Measurements from ENCODE around the gene SPPL2C.

SPPL2C gene

DNA sequence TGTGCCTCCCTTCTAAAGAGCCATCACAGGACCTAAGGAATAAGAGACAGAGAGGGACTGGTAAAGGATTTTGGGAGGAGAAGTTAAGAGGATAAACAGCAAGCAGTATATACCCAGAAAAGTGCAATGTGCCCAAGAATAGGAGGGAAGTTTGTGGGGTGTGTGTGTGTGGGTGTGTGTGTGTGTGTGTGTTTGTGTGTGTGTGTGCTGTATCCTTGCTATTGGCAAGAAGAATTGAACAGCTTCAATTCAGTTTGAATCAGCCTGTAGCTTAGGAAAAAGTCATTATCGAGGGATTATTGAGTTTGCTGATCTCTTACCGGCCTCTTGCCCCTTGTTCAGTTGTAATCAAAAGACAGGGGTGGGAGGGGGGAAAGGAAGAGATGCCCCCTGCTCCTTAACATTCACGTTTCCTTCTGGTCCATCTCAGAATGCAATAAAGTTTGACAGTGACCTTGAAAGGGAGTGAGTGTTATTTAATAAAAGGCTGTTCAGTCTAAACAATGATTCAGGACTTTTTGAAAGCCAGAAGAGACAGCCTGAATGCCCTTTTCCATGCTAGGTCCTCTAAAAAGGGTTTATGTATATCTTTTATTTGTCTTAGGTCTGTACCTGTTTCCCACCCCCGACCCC is 25.8 kb downstream of the SPPL2C start:
- no peak overlapping the region for H3K4me3 Mint-ChIP-seq
- peaks cover 12% of the 10 kb centered on the region for H3K4me1 Mint-ChIP-seq (ENCODE audit: low read depth)
- H3K36me3 Mint-ChIP-seq = no peaks in the 10 kb centered on the region
- H3K27ac Mint-ChIP-seq = no peak overlapping the region
- H3K9me3 Mint-ChIP-seq (ENCODE audit: low read depth) = no peaks in the 10 kb centered on the region
- H3K27me3 Mint-ChIP-seq = peaks cover 3% of the 10 kb centered on the region

DNA sequence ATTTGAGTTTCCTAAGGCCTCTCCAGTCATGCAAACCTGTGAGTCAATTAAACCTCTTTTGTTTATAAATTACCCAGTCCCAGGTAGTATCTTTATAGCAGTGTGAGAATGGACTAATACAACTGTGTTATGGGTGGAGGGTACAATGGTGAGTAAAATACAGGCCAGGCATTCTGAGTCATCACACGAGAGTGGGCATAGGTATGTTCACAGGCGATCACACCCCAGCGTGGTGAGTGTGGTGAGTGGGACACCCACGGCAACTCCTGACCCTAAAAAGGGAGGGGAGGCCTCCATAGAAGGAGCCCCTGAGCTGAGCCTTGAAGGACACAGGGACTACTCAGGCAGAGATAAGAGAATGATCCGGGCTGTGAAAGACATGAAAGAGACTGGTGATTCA is 27.0 kb downstream of the SPPL2C start:
- Mint-ChIP-seq H3K27me3 (peaks cover 3% of the 10 kb centered on the region), H3K27ac (no peak overlapping the region), H3K36me3 (no peaks in the 10 kb centered on the region), H3K4me3 (no peak overlapping the region), H3K4me1 (ENCODE audit: low read depth) (peaks cover 12% of the 10 kb centered on the region), H3K9me3 (ENCODE audit: low read depth) (no peaks in the 10 kb centered on the region)

DNA sequence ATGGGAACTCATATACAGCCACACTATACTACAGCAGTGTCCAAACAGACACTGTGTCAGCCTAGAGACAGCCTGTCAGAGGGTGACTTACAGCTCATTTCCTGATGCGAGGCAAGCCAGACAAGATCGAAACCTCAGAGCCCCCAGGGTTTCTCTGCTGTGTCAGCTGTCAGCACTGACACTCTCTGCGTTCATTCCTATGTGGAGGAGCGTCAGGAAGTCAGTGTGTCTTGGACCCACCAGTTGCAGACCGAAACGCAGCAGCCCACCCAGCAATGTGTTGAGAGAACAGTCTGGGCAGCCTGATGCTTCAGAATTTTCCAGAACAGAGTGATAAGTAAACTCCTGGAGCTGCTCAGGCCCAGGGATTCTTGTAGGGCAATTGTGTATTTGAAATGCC is 29.0 kb downstream of the SPPL2C start:
- Mint-ChIP-seq H3K9me3 (ENCODE audit: low read depth) (no peaks in the 10 kb centered on the region), H3K4me3 (no peak overlapping the region), H3K4me1 (ENCODE audit: low read depth) (peaks cover 12% of the 10 kb centered on the region), H3K36me3 (no peaks in the 10 kb centered on the region), H3K27me3 (peaks cover 2% of the 10 kb centered on the region), H3K27ac (no peak overlapping the region)

DNA sequence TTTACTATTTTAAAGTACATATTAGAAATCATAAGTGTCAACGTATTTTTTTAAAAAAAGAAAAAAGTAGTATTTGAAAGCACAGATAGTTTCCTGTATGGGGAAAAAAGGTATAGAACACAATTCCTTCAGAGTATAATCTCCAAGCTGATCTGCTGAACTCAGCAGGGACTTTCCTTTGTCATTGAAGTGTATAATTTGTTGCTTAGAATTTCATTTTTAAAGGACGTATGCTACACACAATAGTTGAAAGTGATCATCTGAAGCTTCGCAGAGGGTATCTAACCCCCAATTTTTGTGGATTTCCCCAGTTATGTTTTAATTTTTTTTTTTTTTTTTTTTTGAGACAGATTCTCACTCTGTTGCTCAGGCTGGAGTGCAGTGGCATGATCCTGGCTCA is 29.5 kb downstream of the SPPL2C start:
- H3K36me3 Mint-ChIP-seq = no peaks in the 10 kb centered on the region
- peaks cover 12% of the 10 kb centered on the region for H3K4me1 Mint-ChIP-seq (ENCODE audit: low read depth)
- no peak overlapping the region for H3K27ac Mint-ChIP-seq
- H3K4me3 Mint-ChIP-seq = no peak overlapping the region
- H3K27me3 Mint-ChIP-seq = peaks cover 2% of the 10 kb centered on the region
- no peaks in the 10 kb centered on the region for H3K9me3 Mint-ChIP-seq (ENCODE audit: low read depth)

DNA sequence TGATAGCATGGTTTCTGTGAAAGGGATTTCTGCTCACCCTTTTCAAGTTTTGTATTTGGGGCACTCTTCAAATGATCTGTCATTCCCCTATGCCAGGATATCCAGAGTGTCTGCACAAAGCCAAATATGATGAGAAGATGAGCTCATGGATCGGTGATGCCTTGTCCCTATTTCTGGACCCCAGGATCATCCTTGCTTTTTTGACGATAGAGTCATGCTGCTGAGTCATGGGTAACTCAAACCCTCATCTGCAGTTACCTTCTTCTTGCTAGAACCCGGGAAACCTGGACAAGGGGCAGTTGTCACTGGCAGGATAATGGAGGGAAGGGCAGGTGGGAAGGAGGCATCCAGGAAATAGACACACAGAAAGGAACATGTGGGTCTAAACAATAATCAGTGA is 31.9 kb downstream of the SPPL2C start:
- Mint-ChIP-seq H3K27me3 (peaks cover 2% of the 10 kb centered on the region), H3K27ac (no peak overlapping the region), H3K4me1 (ENCODE audit: low read depth) (peaks cover 12% of the 10 kb centered on the region), H3K4me3 (no peak overlapping the region), H3K9me3 (ENCODE audit: low read depth) (no peaks in the 10 kb centered on the region), H3K36me3 (no peaks in the 10 kb centered on the region)

DNA sequence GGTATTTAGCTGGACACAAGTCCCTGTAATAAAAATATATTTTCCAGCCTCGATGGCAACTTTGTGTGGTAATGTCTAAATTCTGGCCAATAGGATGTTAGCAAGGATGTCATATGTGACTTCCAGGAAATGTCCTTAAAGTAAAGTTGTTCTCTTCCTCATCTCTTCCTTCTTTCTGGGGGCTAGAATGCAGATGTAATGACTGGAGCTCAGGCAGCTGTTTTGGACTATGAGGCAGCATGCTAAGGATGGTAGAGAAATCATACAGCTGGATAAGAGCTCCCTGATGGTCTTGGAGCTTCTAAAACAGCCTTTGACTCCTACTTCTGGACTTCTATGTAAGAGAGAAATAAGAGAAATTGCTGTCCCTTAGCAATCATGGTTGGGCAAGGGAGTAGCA is 32.8 kb downstream of the SPPL2C start:
- H3K4me1 Mint-ChIP-seq (ENCODE audit: low read depth) = peaks cover 12% of the 10 kb centered on the region
- no peaks in the 10 kb centered on the region for H3K36me3 Mint-ChIP-seq
- H3K4me3 Mint-ChIP-seq = no peak overlapping the region
- peaks cover 2% of the 10 kb centered on the region for H3K27me3 Mint-ChIP-seq
- H3K9me3 Mint-ChIP-seq (ENCODE audit: low read depth) = no peaks in the 10 kb centered on the region
- no peak overlapping the region for H3K27ac Mint-ChIP-seq

DNA sequence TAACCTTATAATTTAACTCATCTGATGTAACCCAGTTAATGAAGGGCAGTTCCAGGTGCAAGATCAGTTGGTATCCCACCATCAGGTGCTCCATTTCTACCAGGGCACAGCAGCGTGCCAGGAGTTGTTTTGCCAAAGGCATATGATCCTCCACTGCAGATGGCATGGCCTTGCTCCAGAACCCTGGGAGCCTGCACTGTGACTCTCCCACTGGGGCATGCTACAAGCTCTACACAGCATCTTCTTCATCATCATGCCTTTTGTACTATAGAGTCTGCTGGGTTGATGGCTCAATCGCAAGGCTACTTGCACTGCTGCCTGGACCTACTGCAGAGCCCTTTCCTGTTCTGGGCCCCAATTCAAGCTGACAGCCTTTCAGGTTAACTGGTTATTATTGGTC is 38.4 kb downstream of the SPPL2C start:
- H3K27me3 Mint-ChIP-seq = no peaks in the 10 kb centered on the region
- no peak overlapping the region for H3K4me3 Mint-ChIP-seq
- no peak overlapping the region for H3K27ac Mint-ChIP-seq

DNA sequence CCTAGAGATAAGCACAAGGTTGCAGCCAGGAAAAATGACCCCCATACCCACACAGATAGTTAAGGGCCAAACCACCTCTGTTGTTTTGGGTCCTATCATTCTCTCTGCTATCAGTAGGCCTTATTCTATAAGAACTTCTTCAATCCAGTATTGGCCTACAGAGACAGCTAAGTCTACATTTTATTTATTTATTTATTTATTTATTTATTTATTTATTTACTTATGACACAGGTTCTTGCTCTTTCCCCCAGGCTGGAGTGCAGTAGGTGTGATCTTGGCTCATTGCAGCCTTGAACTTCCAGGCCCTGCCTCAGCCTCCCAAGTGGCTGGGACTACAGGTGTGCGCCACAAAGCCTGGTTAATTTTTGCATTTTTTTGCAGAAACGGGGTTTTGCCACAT is 42.2 kb downstream of the SPPL2C start:
- Mint-ChIP-seq H3K27ac (no peak overlapping the region), H3K4me1 (ENCODE audit: low read depth) (peaks cover 7% of the 10 kb centered on the region), H3K36me3 (peaks cover 3% of the 10 kb centered on the region), H3K27me3 (no peaks in the 10 kb centered on the region), H3K9me3 (ENCODE audit: low read depth) (peaks cover 9% of the 10 kb centered on the region), H3K4me3 (no peak overlapping the region)

More for the DNA sequence above, 38.4 kb downstream of the SPPL2C start:
- Mint-ChIP-seq H3K36me3 (peaks cover 3% of the 10 kb centered on the region), H3K9me3 (ENCODE audit: low read depth) (peaks cover 9% of the 10 kb centered on the region), H3K4me1 (ENCODE audit: low read depth) (no peaks in the 10 kb centered on the region)

DNA sequence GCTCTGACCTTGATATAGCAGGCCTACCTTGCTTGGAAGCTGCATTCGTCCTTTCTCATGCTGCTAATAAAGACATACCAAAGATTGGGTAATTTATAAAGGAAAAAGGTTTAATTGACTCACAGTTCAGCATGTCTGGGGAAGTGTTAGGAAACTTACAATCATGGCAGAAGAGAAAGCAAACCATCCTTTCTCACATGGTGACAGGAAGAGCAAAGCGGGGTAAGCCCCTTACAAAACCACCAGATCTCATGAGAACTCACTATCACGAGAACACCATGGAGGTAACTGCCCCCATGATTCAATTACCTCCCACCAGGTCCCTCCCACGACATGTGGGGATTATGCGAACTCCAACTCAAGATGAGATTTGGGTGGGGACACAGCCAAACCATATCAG is 43.7 kb downstream of the SPPL2C start:
- Mint-ChIP-seq H3K36me3 (peaks cover 3% of the 10 kb centered on the region), H3K4me1 (ENCODE audit: low read depth) (peaks cover 7% of the 10 kb centered on the region), H3K27ac (no peak overlapping the region), H3K27me3 (no peaks in the 10 kb centered on the region), H3K4me3 (no peak overlapping the region), H3K9me3 (ENCODE audit: low read depth) (peaks cover 9% of the 10 kb centered on the region)

DNA sequence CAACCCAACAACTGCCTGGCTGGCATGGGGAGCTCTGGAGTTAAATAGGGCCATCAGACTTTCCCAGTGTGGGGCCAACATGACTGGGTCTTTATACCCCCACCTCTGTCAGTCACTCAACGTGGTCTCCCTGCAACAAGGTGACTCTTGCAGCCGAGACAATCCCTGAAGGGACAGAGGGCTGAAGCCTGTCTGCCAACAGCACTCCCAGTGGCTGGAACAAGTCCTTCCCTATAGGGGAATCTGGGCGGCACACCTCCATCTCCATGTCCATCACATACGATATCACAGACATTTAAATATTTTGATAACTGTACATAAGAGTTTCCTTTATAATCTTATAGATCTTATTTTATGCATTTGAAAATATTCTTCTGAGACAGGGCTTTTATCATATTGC is 44.9 kb downstream of the SPPL2C start:
- Mint-ChIP-seq H3K36me3 (peaks cover 1% of the 10 kb centered on the region), H3K4me1 (ENCODE audit: low read depth) (peaks cover 9% of the 10 kb centered on the region), H3K27me3 (no peaks in the 10 kb centered on the region), H3K9me3 (ENCODE audit: low read depth) (peaks cover 7% of the 10 kb centered on the region), H3K4me3 (no peak overlapping the region), H3K27ac (no peak overlapping the region)

DNA sequence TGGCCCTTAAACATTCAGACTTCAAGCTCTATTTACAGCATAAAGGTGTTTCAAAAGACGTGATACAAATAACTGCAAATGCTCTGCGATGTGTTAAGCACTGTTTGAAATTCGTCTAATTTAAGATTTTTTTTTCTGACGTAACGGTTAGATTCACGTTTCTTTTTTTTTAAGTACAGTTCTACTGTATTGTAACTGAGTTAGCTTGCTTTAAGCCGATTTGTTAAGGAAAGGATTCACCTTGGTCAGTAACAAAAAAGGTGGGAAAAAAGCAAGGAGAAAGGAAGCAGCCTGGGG is 49.0 kb downstream of the SPPL2C start:
- H3K27me3 Mint-ChIP-seq = peaks cover 10% of the 10 kb centered on the region
- no peaks in the 10 kb centered on the region for H3K36me3 Mint-ChIP-seq
- peaks cover 17% of the 10 kb centered on the region for H3K4me1 Mint-ChIP-seq (ENCODE audit: low read depth)
- peak overlapping the region; percentile 58 for H3K27ac Mint-ChIP-seq
- H3K9me3 Mint-ChIP-seq (ENCODE audit: low read depth) = no peaks in the 10 kb centered on the region
- H3K4me3 Mint-ChIP-seq = peak overlapping the region; percentile 86

DNA sequence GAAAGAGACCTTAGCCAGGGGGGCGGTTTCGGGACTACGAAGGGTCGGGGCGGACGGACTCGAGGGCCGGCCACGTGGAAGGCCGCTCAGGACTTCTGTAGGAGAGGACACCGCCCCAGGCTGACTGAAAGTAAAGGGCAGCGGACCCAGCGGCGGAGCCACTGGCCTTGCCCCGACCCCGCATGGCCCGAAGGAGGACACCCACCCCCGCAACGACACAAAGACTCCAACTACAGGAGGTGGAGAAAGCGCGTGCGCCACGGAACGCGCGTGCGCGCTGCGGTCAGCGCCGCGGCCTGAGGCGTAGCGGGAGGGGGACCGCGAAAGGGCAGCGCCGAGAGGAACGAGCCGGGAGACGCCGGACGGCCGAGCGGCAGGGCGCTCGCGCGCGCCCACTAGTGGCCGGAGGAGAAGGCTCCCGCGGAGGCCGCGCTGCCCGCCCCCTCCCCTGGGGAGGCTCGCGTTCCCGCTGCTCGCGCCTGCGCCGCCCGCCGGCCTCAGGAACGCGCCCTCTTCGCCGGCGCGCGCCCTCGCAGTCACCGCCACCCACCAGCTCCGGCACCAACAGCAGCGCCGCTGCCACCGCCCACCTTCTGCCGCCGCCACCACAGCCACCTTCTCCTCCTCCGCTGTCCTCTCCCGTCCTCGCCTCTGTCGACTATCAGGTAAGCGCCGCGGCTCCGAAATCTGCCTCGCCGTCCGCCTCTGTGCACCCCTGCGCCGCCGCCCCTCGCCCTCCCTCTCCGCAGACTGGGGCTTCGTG is 49.5 kb downstream of the SPPL2C start, which contains the start of gene MAPT:
Gene MAPT, plus strand, starts transcription at position 533 of the 763 bp plus-strand sequence. CDS start 67,784 bp downstream, outside the sequence.
- peak within 1 kb of the TSS; percentile 58 for H3K27ac Mint-ChIP-seq

DNA sequence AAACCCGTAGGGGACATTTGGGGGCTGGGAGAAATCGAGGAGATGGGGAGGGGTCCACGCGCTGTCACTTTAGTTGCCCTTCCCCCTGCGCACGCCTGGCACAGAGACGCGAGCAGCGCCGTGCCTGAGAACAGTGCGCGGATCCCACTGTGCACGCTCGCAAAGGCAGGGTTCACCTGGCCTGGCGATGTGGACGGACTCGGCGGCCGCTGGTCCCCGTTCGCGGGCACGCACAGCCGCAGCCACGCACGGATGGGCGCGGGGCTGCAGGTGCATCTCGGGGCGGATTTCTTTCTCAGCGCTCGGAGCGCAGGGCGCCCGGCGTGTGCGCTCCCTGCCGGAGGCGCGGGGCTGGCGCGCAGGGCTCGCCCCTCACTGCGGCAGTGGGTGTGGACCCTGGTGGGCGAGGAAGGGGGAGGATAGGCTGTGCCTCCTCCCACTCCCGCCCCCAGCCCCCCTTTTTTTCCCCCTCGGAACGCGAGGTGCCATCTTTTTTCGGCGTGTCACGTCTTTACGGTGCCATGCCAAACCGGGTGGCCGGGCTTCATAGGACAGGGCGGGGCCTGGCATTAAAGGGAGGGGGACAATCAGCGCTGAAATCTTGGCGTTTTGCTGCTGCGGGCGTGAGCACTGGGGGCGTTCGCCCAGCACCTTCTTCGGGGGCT is 50.8 kb downstream of the SPPL2C start:
- peaks cover 15% of the 10 kb centered on the region for H3K4me1 Mint-ChIP-seq (ENCODE audit: low read depth)
- no peak overlapping the region for H3K27ac Mint-ChIP-seq
- peaks cover 24% of the 10 kb centered on the region for H3K27me3 Mint-ChIP-seq

More for the DNA sequence above, 49.5 kb downstream of the SPPL2C start, which contains the start of gene MAPT:
- H3K4me1 Mint-ChIP-seq (ENCODE audit: low read depth) = peaks cover 15% of the 10 kb centered on the region
- peak within 1 kb of the TSS; percentile 86 for H3K4me3 Mint-ChIP-seq
- no peaks in the 10 kb centered on the region for H3K36me3 Mint-ChIP-seq
- H3K27me3 Mint-ChIP-seq = peaks cover 14% of the 10 kb centered on the region
- no peaks in the 10 kb centered on the region for H3K9me3 Mint-ChIP-seq (ENCODE audit: low read depth)

DNA sequence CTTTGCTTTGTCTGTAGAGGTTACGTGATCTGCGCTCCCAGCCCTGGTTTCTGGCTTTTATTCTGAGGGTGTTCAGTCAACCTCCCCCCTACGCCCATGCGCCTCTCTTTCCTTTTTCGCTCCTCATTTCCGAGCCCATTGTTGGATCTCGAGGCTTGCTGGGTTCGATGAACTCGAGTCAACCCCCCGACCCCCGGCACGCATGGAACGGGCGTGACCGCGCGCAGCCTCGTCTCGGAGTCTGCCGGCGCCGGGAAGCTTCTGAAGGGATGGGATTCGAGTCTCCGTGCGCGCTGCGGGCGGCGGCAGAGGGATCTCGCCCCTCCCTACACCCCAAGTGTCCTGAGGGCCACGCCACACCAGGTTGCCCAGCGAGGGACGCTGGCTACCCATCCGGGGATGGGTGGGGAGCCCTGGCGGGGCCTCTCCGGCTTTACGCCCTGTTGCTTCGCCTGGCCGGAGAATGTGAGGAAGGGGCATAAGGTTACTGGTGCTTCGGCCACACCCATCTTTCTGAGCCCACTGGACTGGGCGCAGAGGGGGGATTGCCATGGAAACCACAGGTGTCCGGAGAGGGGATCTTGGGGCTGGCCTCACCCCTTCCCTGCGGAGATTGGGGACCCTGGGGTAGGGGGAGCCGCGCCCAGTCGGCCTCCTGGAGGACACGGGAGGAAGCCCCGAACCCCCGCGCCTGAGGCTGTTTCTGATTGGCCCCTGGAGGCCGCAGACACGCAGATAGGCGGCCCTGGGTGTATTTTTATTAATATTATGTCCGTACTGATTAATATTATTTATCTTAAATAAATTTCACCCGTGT is 51.5 kb downstream of the SPPL2C start:
- Mint-ChIP-seq H3K36me3 (no peaks in the 10 kb centered on the region), H3K27me3 (peaks cover 31% of the 10 kb centered on the region)

More for the DNA sequence above, 50.8 kb downstream of the SPPL2C start:
- Mint-ChIP-seq H3K36me3 (no peaks in the 10 kb centered on the region), H3K4me3 (peak overlapping the region; percentile 86), H3K9me3 (ENCODE audit: low read depth) (no peaks in the 10 kb centered on the region)

More for the DNA sequence above, 51.5 kb downstream of the SPPL2C start:
- no peak overlapping the region for H3K27ac Mint-ChIP-seq
- peak overlapping the region; percentile 86 for H3K4me3 Mint-ChIP-seq
- peaks cover 15% of the 10 kb centered on the region for H3K4me1 Mint-ChIP-seq (ENCODE audit: low read depth)
- H3K9me3 Mint-ChIP-seq (ENCODE audit: low read depth) = no peaks in the 10 kb centered on the region
